Liver (tissue), 9 donors: Measurements from ENCODE around the gene COPS7A. TPM values are rescaled to one million over a fixed set of nuclear protein-coding genes. Genes with fewer than 3 reads are reported as not detected.

Source experiments
- DNase-seq: peaks from one replicate; pipeline ENCODE4 v3.0.0-alpha.2; 2017; ENCODE audit warnings: low spot score
- H3K27ac ChIP-seq, 2 donors: one replicate each; pipeline ENCODE4 v1.7.0; 2013; ENCODE audit warnings: inconsistent platforms in 2 of 2, low read length in 2 of 2, control low read depth in 1 of 2, low read depth in 1 of 2, mild to moderate bottlenecking in 1 of 2
- H3K27me3 ChIP-seq, 4 donors: one replicate each; pipeline versions ENCODE4 v1.6.1 to v1.7.0; 2013; ENCODE audit warnings: low read length in 3 of 4, inconsistent platforms in 1 of 4, mild to moderate bottlenecking in 1 of 4, moderate library complexity in 1 of 4; ENCODE audit not compliant: control insufficient read depth in 4 of 4, insufficient read depth in 4 of 4
- H3K36me3 ChIP-seq, 4 donors: one replicate each; pipeline versions ENCODE4 v1.6.1 to v1.7.0; 2013; ENCODE audit warnings: low read length in 3 of 4, mild to moderate bottlenecking in 3 of 4, low read depth in 1 of 4, moderate library complexity in 1 of 4; ENCODE audit not compliant: control insufficient read depth in 4 of 4, insufficient read depth in 3 of 4
- H3K4me1 ChIP-seq, 4 donors: one replicate each; pipeline versions ENCODE4 v1.6.1 to v1.7.0; 2013; ENCODE audit warnings: low read length in 3 of 4, mild to moderate bottlenecking in 3 of 4, moderate library complexity in 1 of 4; ENCODE audit not compliant: control insufficient read depth in 4 of 4, insufficient read depth in 4 of 4
- H3K4me3 ChIP-seq, 3 donors: one replicate each; pipeline versions ENCODE4 v1.6.1 to v1.7.0; 2013; ENCODE audit warnings: low read length in 3 of 3, control low read depth in 1 of 3, low read depth in 1 of 3, mild to moderate bottlenecking in 1 of 3
- H3K9ac ChIP-seq, 2 donors: one replicate each; pipeline ENCODE4 v1.7.0; 2013; ENCODE audit warnings: low read length in 2 of 2, mild to moderate bottlenecking in 2 of 2, moderate library complexity in 2 of 2, control low read depth in 1 of 2, low read depth in 1 of 2
- H3K9me3 ChIP-seq, 4 donors: one replicate each; pipeline versions ENCODE4 v1.6.1 to v1.7.0; 2013; ENCODE audit warnings: low read length in 3 of 4; ENCODE audit not compliant: control insufficient read depth in 4 of 4
- ATF3 ChIP-seq: IDR thresholded peaks from 2 replicates; pipeline ENCODE4 v1.6.1; 2016; ENCODE audit warnings: antibody characterized with exemption
- CTCF ChIP-seq: fragments of 150-350 bp; IDR thresholded peaks from 2 replicates; pipeline ENCODE4 v1.5.1; 2017; ENCODE audit warnings: improper control_type of control experiment, low read depth, low read length; ENCODE audit not compliant: missing input control
- FOXA1 ChIP-seq: IDR thresholded peaks from 2 replicates; pipeline ENCODE4 v1.6.1; 2016; ENCODE audit warnings: antibody characterized with exemption
- FOXA2 ChIP-seq: IDR thresholded peaks from 2 replicates; pipeline ENCODE4 v1.6.1; 2016; ENCODE audit warnings: antibody characterized with exemption
- GABPA ChIP-seq, 2 donors: IDR thresholded peaks in 1 of 2; conservative IDR thresholded peaks in 1 of 2; 2 replicates each; pipeline ENCODE4 v1.6.1; 2016; ENCODE audit warnings: antibody characterized with exemption in 2 of 2, mild to moderate bottlenecking in 1 of 2, moderate library complexity in 1 of 2
- HNF4G ChIP-seq: IDR thresholded peaks from 2 replicates; pipeline ENCODE4 v1.6.1; 2016; ENCODE audit warnings: antibody characterized with exemption
- MAX ChIP-seq: IDR thresholded peaks from 2 replicates; pipeline ENCODE4 v1.6.1; 2016; ENCODE audit warnings: antibody characterized with exemption
- RAD21 ChIP-seq, 2 donors: IDR thresholded peaks; 2 replicates each; pipeline ENCODE4 v1.6.1; 2016; ENCODE audit warnings: antibody characterized with exemption in 2 of 2, mild to moderate bottlenecking in 2 of 2
- TAF1 ChIP-seq: conservative IDR thresholded peaks from 2 replicates; pipeline ENCODE4 v1.6.1; 2016; ENCODE audit warnings: antibody characterized with exemption, mild to moderate bottlenecking
- YY1 ChIP-seq: IDR thresholded peaks from 2 replicates; pipeline ENCODE4 v1.6.1; 2016; ENCODE audit warnings: antibody characterized with exemption, mild to moderate bottlenecking
- WGBS: extraction: QIAGEN DNeasy Blood & Tissue Kit; methylation state at CpG from one replicate; pipeline ENCODE4 v1.1.7; 2013; 5-methylcytosine and 5-hydroxymethylcytosine counted together
- polyA plus RNA-seq, 2 donors: library from polyadenylated mRNA; stranded (reverse) in 1 of 2; unstranded in 1 of 2; fragments of 200-250 nt in 1 of 2; fragments of >200 nt in 1 of 2; fragmentation: Nextera tagmentation in 1 of 2; extraction: Ambion mirVana in 1 of 2; gene quantifications; one replicate each; pipeline versions ENCODE4 v1.2.1 to v1.2.3, GENCODE V29; 2013 to 2015
- total RNA-seq, 2 donors: library from RNA; depleted of rRNA; stranded (reverse); fragments of >200 nt; gene quantifications; one replicate each; pipeline ENCODE4 v1.2.3, GENCODE V29; 2014
- donor health status: healthy.
- donor health status: healthy.
- donor health status: healthy.
- donor health status: healthy.
- donor health status: healthy.

The COPS7A gene
- total and polyA plus RNA-seq, 4 donors = 26.0 to 37.7 (median 32.4) TPM

GRCh38 chr12:6696690-6697583 is 26.9 kb upstream of the COPS7A start:
- no peak overlapping the region for H3K9ac ChIP-seq
- H3K4me3 ChIP-seq = no peak overlapping the region
- no peak for TF ChIP-seq FOXA2
- no peak for DNase-seq
- no peaks in the 10 kb centered on the region for H3K36me3 ChIP-seq
- peaks cover 0 to 16% (median 13%) of the 10 kb centered on the region in 4 donors for H3K27me3 ChIP-seq
- H3K9me3 ChIP-seq = no peaks in the 10 kb centered on the region
- H3K4me1 ChIP-seq = peaks cover 3 to 10% (median 5%) of the 10 kb centered on the region in 4 donors
- WGBS = 77% methylated on average over 17 of the region's 17 CpGs
- H3K27ac ChIP-seq = no peak overlapping the region

GRCh38 chr12:6697584-6698351 is 26.1 kb upstream of the COPS7A start:
- peaks cover 0 to 22% (median 13%) of the 10 kb centered on the region in 4 donors for H3K27me3 ChIP-seq
- 68% methylated on average over 17 of the region's 17 CpGs for WGBS
- no peak overlapping the region for H3K9ac ChIP-seq
- peak; percentile 42 for TF ChIP-seq CTCF
- TF ChIP-seq YY1 = no peak
- no peak for TF ChIP-seq ATF3
- peak; percentile 62 to 75 for TF ChIP-seq RAD21 (IDR thresholded peaks at IDR 0.05)
- H3K4me1 ChIP-seq = peaks cover 3 to 10% (median 5%) of the 10 kb centered on the region in 4 donors
- no peaks in the 10 kb centered on the region for H3K36me3 ChIP-seq
- no peaks in the 10 kb centered on the region for H3K9me3 ChIP-seq
- H3K27ac ChIP-seq = no peak overlapping the region
- no peak overlapping the region for H3K4me3 ChIP-seq
- no peak for DNase-seq

GRCh38 chr12:6698352-6699046 is 25.3 kb upstream of the COPS7A start:
- Histone ChIP-seq H3K27ac (no peak overlapping the region), H3K9ac (no peak overlapping the region), H3K4me1 (peaks cover 3 to 10% (median 5%) of the 10 kb centered on the region in 4 donors), H3K4me3 (no peak overlapping the region), H3K36me3 (no peaks in the 10 kb centered on the region), H3K27me3 (peaks cover 0 to 22% (median 13%) of the 10 kb centered on the region in 4 donors), H3K9me3 (no peaks in the 10 kb centered on the region)
- no peak for DNase-seq
- no peak for TF ChIP-seq TAF1
- TF ChIP-seq FOXA2 = no peak
- TF ChIP-seq YY1 = no peak
- TF ChIP-seq HNF4G = no peak
- TF ChIP-seq FOXA1 = no peak
- no peak for TF ChIP-seq CTCF
- TF ChIP-seq GABPA (IDR thresholded peaks at IDR 0.05 in 1 of 2, conservative IDR thresholded peaks at IDR 0.05 in 1 of 2) = no peak
- no peak for TF ChIP-seq MAX
- WGBS = 48% methylated on average over 8 of the region's 8 CpGs
